Pancreas (tissue), 10 donors: ENCODE measurements around the gene NEK6. TPM values are rescaled to one million over a fixed set of nuclear protein-coding genes. Genes with fewer than 3 reads are reported as not detected.

Experiments
- ATAC-seq, 4 donors: fragments of 200-7000 bp; cut with Tn5 transposase; one replicate each; pipeline versions ENCODE4 v1.8.0 to v1.9.1; 2020; ENCODE audit warnings: mild to moderate bottlenecking in 4 of 4, moderate library complexity in 4 of 4
- DNase-seq, 6 donors: peaks; one replicate each; pipeline ENCODE4 v3.0.0-alpha.2; 2020
- FAIRE-seq: peaks from 2 replicates; lab custom pipeline; 2012; peaks lifted over from hg19 to GRCh38; lab: Jason Lieb, UNC
- H3K27ac ChIP-seq, 4 donors: fragments of 200-600 bp; sonication (generic); 1 replicate in 3 of 4; 2 replicates in 1 of 4; pipeline versions ENCODE4 v1.5.0 to v1.8.0; 2020
- H3K27me3 ChIP-seq, 4 donors: fragments of 200-600 bp; one replicate each; pipeline ENCODE4 v1.8.0; 2021
- H3K36me3 ChIP-seq, 3 donors: fragments of 200-600 bp; sonication (generic) in 1 of 3; one replicate each; pipeline versions ENCODE4 v1.5.0 to v1.8.0; 2020 to 2021
- H3K4me1 ChIP-seq, 3 donors: fragments of 200-600 bp; one replicate each; pipeline ENCODE4 v1.8.0; 2021
- H3K4me3 ChIP-seq, 4 donors: fragments of 200-600 bp; sonication (generic) in 2 of 4; one replicate each; pipeline versions ENCODE4 v1.5.0 to v1.8.0; 2020 to 2021
- H3K9me3 ChIP-seq, 4 donors: fragments of 200-600 bp; one replicate each; pipeline ENCODE4 v1.8.0; 2021
- CTCF ChIP-seq, 4 donors: fragments of 200-600 bp; sonication (generic) in 3 of 4; IDR thresholded peaks; one replicate each; pipeline versions ENCODE4 v1.5.0 to v1.8.0; 2021; ENCODE audit warnings: antibody characterized with exemption in 4 of 4
- WGBS, 2 donors: extraction: QIAGEN DNeasy Blood & Tissue Kit; methylation state at CpG; one replicate each; pipeline ENCODE4 v1.1.7; 2013; 5-methylcytosine and 5-hydroxymethylcytosine counted together
- intact Hi-C, 3 donors: fragments of 100-400 bp; cut with DNase I; formaldehyde crosslinking; loops; one replicate each; pipeline versions ENCODE4 v1.11.1 to v1.14.2; 2022
- polyA plus RNA-seq, 2 donors: library from polyadenylated mRNA; stranded (reverse); fragments of 200-250 nt; gene quantifications; one replicate each; pipeline ENCODE4 v1.2.3, GENCODE V29; 2013
- total RNA-seq, 6 donors: library from RNA; stranded (reverse); fragmentation: NEBNext Ultra II Directional in 4 of 6; extraction: Animal tissue kit (Norgen Biotek cat#: 25700) in 4 of 6; gene quantifications; one replicate each; pipeline versions ENCODE4 v1.2.1 to v1.2.4, GENCODE V29; 2021 to 2023
- donor health status: healthy with polysubstance abuse.
- donor health status: DM: no; HTN: no; CAD: no; lungs with moderate emphysema.
- donor health status: DM: no; HTN: no; CAD: no.
- donor health status: control.
- donor health status: control.
- donor health status: Bipolar disorder and iron deficiency.
- donor health status: DM: yes; HTN: yes; CAD: no.
- donor health status: DM: no; HTN: no; CAD: no.
- donor health status: DM: no; HTN: no; CAD: no.
- donor health status: DM: yes; HTN: yes; CAD: no.

NEK6 gene
- total and polyA plus RNA-seq, 8 donors = 7.8 to 67.0 (median 29.7) TPM

GRCh38 chr9:124365036-124365435, 107.3 kb downstream of the NEK6 start:
- no peak for TF ChIP-seq CTCF (IDR thresholded peaks at IDR 0.05)
- intact Hi-C loops = no loop called here
- no peak for ATAC-seq
- Histone ChIP-seq H3K27ac (no peak overlapping the region), H3K36me3 (no peaks in the 10 kb centered on the region), H3K4me3 (no peak overlapping the region), H3K9me3 (no peaks in the 10 kb centered on the region), H3K4me1 (no peaks in the 10 kb centered on the region), H3K27me3 (no peaks in the 10 kb centered on the region)
- 86 to 88% methylated on average over 8 of the region's 8 CpGs for WGBS, 2 donors
- FAIRE-seq = no peak
- no peak for DNase-seq

GRCh38 chr9:124366476-124367220, 108.9 kb downstream of the NEK6 start:
- FAIRE-seq (no peak), ATAC-seq (no peak), DNase-seq (no peak)
- 91 to 95% methylated on average over 10 of the region's 10 CpGs for WGBS, 2 donors
- Histone ChIP-seq H3K9me3 (no peaks in the 10 kb centered on the region), H3K4me1 (no peaks in the 10 kb centered on the region), H3K36me3 (no peaks in the 10 kb centered on the region), H3K4me3 (no peak overlapping the region), H3K27ac (no peak overlapping the region), H3K27me3 (no peaks in the 10 kb centered on the region)
- intact Hi-C loops = no loop called here
- no peak for TF ChIP-seq CTCF (IDR thresholded peaks at IDR 0.05)

GRCh38 chr9:124368692-124369091, 110.9 kb downstream of the NEK6 start:
- intact Hi-C loops = no loop called here
- whole genome bisulfite sequencing, 2 donors = 53 to 61% methylated on average over 3 of the region's 3 CpGs
- Histone ChIP-seq H3K4me3 (no peak overlapping the region), H3K4me1 (no peaks in the 10 kb centered on the region), H3K9me3 (no peaks in the 10 kb centered on the region), H3K36me3 (no peaks in the 10 kb centered on the region), H3K27ac (no peak overlapping the region), H3K27me3 (no peaks in the 10 kb centered on the region)
- TF ChIP-seq CTCF (IDR thresholded peaks at IDR 0.05) = no peak
- DNase-seq = no peak
- no peak for FAIRE-seq
- no peak for ATAC-seq

- intact Hi-C loops = no loop called here
- WGBS, 2 donors = 85 to 90% methylated on average over 9 of the region's 9 CpGs
- Histone ChIP-seq H3K4me1 (no peaks in the 10 kb centered on the region), H3K27ac (no peak overlapping the region), H3K9me3 (no peaks in the 10 kb centered on the region), H3K27me3 (no peaks in the 10 kb centered on the region), H3K4me3 (no peak overlapping the region), H3K36me3 (no peaks in the 10 kb centered on the region)
- DNase-seq = no peak
- ATAC-seq = no peak
- no peak for FAIRE-seq
- no peak for TF ChIP-seq CTCF (IDR thresholded peaks at IDR 0.05)
Observed at GRCh38 chr9:124369231-124369797, 111.6 kb downstream of the NEK6 start.
